GM21619 (cell line): ENCODE results near the gene PEPD.

Experiments used
- ATAC-seq: cut with Tn5 transposase; IDR thresholded peaks from one replicate; pipeline ENCODE4 v1.9.1; 2021; ENCODE audit not compliant: unreplicated experiment

Gene PEPD

DNA sequence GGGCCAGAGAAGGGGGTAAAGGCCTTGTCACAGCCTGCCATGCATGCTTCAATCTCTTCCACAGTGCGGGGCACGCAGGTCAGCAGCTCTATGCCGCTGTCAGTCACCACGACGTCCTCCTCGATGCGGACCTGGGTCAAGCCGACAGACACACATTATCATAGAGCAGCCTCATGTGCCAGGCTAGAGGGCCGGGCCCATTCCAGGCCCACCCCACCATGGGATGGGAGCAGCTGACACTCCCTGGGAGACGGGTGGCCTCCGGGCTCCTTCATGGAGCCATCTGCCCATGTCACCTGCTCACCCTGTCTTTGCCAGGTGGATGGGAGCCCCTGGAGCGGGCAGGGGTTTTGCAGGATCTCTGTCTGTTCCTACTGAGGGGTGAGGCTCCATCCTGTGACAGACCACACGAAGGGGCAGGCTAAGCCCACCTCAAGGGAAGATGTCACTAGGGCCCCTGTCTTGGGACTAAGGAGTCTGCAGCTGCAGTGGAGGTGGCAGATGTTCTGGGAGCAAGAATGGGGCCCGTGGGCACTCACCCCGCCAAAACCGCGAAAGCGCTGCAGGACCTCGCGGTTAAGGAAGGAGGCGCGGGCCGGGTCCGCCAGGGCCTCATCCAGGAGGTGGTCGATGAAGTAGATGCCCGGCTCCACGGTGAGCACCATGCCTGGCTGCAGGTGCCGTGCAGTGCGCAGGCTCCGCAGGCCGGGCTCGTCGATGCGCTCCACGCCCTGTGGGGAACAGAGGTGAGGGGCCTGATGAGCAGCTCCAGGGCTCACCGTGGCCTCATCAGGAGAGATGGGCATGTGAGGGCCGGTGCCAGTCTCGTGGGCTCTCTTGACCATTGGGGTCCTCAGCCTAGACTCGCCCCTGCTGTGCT, 134.0 kb downstream of the PEPD start:
- ATAC-seq: no peak

DNA sequence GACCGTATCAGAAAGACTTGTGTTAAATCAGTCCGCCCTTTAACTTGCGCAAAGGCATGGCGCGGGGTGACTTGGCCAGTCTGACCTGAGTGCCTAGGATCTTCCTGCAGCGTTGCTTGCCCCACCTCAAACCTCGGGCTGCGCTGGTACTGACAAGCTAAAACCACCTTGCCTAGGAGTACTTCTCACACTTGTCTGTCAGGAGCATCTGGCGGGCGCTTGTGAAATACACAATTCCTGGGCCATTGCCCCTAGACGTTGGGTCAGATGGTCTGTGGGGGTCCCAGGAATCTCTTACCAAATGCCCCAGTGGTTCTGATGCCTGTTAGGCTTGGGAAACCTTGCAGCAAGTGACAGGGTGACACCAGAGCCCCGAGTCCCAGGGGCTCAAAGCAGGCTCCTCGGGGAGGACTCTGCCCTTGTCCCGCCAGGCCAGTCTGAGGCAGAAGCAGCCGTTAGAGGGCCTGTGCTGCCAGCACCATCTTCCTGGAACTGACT, 135.2 kb downstream of the PEPD start:
- ATAC-seq: no peak

DNA sequence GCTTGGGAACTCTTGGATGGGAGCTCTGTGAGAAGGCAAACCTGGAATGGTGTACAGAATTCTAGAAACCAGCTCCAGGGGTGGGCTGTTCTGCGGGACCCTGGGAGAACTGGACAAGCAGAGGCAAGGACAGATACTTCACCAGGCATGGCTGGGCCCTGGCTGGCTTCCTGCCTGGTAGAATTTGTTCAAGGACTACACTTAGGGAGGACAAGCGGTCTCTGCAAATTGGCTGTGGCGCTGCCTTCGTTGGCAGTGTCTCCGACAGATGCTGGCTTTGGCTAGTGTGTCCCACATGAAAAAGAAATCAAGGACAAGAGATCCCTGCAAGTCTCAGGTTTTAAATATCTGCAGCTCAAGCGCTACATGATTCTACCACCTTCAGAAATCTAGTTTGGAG, 135.6 kb downstream of the PEPD start:
- ATAC-seq: no peak

DNA sequence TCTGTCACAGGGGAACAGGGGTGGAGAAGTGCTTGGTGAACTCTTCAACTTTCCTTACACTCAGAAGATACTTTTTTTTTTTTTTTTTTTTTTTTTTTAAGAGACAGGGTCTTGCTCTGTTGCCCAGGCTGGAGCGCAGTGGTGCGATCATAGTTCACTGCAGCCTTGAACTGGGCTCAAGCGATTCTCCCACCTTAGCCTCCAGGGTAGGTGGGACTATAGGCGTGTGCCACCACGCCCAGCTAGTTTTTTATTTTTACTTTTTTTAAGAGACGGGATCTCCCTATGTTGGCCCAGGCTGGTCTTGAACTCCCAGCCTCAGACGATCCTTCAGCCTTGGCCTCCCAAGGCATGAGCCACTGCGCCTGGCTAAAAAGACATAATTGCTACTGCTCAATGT, 136.6 kb downstream of the PEPD start:
- no peak for ATAC-seq

DNA sequence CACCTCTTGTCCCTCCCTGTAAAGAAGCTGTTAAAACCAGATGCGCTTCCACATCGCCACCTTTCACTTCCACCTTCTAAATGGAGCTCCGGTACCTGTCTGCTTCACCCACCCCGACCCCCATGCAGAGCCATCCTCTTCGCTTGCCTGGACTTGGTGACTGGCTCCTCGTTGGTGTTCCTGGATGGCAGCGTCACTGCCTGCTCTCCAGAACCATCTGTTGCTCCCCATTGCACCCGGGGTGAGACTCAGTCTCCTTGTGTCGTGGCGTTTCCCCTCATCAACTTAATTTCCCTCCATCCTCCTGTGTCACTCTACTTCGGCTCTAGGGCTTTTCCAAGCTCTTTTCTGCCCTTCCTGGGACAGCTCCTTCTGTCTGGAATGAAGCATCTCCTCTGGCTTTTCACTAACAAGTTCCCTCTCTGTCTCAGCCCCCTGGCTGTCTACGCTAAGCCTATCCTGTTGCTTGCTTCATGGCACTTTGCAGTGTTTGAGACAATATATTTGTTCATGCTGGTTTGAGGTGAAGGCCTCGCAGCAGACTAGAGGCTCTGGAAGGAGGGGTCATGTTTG, 137.8 kb downstream of the PEPD start:
- no peak for ATAC-seq

DNA sequence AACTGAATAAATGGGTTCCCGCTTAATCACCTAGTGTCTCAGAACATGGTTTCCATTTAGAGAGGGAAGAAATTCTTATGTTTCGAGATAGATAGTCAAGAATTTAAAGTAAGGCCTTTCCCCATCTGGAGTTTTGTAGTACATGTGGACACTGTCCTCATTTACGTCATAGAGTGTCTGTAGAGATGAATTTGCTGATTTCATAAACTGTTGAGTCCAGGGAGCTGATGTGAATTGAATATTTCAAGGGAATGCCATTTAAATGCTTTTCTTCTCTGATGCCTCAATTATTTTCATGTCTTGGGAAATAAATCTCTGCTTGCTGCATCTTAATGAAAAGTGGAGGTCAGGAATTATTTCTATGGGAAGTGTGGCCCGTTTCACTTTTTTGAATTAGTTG, 138.6 kb downstream of the PEPD start:
- no peak for ATAC-seq

DNA sequence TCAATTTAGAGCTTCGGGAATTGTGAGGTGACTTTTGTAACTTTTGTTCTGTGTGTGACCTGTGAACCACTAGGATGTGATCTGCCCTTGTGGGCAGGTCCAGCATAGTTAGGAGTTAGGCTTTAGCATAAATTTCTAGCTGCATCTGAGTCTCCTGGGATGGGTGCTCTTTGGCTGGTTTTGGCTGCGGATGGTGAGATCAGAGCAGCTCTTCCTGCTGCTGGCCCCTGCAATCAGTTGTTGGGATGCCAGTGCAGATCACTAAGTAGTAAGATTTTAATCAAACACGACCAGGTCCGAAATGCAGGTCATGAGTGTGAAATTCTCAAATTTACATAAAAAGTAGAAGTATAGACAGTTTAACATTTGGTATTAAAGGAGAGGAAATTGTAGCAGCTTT, 139.6 kb downstream of the PEPD start:
- ATAC-seq: no peak

DNA sequence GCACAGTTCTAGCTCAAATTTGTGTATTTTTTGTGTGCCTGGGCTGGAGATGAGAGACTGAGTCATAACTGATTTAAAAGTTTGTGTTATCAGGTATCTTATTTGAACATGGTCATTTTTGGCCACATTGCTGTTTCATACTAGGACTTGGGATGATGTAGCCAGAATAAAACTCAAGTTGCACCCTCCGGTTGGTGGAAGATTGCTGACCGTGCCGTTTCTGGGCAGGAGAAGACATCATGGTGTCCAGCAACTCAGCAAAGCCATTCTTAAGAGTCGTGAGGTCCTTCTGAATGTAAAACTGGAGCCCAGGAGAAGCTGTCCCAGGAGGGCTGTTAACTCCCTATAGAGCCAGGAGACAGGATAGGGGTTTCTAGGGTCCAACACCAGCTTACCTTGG, 140.5 kb downstream of the PEPD start:
- ATAC-seq: no peak

DNA sequence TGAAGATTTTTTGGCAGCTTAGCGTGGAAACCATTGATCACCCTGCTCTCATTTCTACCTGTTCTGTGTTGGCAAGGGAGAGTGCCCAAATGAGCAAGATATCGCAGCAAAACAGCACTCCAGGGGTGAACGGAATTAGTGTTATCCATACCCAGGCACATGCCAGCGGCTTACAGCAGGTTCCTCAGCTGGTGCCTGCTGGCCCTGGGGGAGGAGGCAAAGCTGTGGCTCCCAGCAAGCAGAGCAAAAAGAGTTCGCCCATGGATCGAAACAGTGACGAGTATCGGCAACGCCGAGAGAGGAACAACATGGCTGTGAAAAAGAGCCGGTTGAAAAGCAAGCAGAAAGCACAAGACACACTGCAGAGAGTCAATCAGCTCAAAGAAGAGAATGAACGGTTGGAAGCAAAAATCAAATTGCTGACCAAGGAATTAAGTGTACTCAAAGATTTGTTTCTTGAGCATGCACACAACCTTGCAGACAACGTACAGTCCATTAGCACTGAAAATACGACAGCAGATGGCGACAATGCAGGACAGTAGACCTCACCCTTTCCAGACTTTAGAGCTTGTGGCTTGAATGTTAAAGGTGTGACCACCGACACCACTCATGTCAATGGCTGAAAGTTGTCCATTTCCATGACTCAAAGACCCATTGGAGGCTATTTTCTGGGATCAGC, 142.3 kb downstream of the PEPD start:
- no peak for ATAC-seq

DNA sequence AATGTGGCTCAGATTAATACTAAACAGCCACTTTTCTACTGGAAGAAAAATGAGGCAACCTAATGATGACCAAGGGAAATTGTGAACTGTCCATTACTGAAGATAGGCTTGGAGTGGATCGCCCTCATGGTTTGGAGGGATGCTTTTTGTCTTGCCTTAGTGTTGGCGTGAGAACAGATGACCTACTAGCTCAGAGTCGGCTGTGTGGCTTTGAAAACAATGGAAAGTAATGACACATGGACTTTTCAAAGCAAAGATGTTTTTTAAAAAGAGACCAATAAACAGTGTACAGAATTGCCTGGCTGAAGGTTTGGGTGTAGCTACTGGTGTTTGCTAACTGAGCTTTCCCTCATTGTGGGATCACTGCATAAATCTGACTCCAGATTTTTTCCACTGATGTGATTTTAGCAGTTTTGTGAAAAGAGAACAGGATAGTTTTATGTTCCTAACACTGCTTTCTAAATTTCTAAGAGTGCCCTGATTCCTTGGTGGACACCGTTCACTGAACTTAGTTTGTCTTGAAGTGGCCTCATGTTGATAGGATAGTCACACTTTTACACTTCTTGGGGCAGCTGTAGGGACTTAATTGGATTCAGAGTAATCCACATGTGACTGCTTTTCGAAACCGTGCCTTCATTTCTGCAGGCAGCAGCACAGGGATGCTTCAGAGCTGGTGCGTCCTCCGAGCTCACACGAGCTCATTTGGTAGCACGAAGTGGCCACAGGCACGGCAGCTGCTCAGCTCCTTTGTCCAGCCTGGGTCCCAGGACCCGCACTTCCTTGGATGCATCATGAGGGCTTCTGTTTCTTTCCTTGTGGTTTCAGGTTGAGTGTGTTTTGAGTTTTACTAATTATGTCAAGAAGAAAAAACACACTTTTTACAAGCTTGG, 143.8 kb downstream of the PEPD start:
- ATAC-seq: no peak

DNA sequence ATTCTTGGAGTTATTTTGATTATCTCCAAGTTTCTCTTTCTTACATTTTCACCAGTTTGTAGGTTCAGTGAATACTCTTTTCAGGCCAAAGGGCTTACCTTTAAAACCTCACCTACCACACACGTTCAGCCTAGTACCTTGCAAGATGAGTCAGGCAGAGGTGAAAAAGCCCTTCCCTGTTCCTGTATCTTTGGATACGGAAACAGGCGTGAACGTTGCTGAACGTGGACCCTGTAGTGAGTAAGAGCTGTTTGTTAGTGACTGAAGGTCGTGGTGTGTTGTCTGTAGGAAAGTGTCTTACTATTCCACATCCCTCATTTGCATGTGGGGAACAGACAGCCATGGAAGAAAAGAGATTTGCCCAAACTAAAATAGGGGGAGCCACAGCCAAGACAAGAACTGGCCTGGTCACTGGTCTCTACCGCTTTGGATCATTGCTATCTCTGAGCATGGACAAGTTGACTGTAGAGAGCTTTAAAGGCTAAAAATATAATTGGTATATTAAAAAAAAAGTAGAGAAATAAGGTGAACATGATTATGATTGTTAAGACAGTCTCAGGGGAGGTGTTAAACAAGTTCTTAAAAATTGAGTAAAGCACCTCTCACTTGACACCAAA, 144.5 kb downstream of the PEPD start:
- ATAC-seq: no peak

DNA sequence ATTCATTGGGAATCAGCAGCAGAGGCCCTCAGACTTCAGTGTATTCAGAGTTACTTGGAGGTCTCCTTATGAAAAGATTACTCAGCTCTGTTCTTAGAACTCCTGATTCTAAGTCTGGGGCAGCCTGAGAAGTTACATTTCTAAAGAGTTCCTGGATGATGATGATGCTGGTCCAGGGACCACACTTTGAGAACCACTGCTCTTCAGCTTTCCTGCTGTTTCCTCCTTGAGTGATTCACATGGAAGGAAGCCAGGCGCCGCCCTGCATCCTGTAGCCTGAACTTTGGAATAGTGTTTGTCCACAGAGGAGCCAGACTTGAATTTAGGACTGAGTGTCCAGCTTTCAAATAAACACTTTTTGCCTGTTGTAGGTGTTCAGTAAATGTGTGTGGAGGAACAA, 145.2 kb downstream of the PEPD start:
- no peak for ATAC-seq

DNA sequence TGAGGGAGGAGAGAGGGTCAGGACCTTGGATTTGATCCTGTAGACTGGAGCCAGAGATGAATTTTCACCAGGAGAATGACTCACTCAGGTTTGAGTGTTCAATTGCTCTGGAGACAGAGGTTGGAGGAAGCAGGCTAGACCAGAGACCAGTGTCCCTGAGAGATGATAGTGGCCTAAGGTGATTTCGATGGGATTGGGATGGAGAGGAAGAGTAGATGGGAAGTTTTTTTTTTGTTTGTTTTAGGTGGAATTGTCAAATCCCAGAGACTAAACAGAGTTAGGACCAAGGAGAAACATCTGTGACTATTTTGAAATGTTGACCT, 145.8 kb downstream of the PEPD start:
- no peak for ATAC-seq

DNA sequence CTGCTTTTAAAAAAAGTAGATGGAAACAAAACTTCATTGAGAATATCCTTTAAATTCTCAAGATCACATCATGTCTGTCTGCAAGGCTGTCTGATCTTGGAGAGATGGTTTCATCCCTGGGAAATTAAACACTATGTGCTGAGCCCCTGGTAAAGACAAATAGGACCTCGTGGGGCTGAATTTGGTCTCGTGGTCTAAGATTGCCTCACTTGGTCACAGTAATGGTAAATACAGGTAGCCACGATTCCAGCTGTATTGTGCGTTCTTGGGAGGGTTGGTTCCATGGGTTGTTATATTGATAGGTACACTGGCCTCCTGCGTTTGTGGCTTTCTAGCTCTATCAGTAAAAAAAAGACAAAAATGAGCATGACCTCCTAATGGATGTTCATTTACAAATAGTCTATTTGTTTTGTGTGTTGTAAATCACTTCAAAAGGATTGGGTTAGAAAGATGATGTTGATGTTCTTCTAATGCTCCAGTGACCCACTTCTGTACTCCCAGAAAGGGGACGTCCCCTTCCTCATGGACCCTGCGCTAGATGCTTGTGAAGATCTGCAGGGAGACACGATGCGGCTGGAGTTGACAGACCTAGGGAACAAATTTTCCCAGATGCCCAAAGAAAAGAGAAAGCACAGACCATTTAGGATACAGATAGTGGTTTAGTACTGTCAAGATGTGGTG, 146.3 kb downstream of the PEPD start:
- no peak for ATAC-seq

DNA sequence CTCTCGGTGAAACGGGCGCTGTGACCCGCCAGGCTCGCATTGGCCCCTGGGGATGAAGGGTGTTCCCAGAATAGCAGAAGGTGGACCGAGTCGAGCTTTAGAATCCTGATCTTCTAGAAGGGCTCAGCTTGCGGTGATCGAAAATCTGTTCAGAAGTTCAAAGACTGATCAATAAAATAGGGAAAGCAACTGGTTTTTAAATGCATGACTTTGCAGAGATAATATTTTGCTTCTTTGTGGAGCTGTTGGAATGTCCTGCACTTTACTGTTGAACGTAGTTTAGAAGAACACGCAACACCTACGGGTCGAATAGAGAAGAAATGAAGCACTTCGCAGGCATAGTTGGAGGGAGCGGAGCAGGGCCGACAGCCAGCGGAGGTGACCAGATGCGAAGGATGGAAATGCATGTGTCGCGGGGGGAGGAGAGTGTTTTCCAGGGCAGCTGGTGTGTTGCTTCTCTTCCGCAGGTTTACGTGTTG, 147.3 kb downstream of the PEPD start:
- no peak for ATAC-seq

DNA sequence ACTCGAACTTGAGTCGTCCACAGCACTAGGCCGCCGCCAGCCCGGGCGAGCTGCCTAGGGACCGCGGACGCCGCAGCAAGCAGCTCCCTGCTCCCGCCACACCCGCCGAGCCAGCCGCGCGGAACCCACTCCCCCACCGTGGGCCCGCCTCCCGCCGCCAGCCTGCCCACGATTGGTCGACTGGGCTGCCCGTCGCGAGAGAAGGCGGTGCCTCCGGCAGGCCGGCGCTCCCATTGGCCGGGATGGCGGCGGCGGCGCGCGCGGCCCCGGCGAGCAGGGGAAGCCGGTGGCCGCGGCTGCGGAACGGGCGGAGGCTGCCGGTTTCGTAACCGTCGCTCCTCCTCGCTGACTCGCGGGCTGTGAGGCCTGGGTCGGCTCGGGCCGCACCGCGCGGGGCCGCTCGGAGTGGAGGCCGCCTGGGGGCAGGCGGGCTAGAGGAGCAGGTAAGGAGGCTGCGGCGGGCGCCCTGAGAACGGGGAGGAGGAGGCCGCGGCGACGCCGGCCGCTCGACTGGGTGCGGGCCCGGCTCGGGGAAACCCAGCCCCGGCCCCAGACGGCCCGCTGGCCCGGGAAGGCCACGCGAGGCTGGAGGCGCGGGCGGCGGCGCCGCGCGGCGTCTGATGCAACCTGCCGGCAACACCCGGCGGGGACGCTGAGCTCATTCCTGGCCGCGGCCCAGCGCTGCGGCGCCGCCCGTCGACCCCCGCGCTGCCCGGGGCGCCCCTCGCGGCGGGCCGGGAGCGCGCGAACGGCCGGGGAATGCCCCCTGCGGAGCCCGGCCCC, 147.9 kb downstream of the PEPD start, which contains the start of gene CEBPG:
TSS of gene CEBPG (plus strand) at position 257 of the 783 bp plus-strand sequence. CDS start 5,531 bp downstream, outside the sequence.
- peak; percentile 83 for ATAC-seq

DNA sequence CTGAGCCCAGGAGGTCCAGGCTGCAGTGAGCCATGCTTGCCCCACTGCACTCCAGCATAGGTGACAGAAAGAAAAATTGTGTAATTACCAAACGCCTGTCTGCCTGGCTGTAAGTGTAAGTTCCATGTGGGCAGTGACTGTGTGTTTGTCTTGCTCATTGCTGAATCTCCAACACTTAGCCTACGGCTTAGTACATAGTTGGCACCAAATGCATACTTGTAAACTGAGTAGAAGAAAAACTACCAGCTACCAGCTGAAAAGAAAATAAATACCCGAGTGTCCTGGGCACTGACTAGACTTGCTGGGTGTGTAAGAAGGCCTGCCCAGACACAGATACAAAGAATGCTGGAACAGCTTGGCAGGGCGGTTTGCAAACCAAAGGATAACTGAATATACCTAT, 150.8 kb downstream of the PEPD start:
- ATAC-seq: no peak

DNA sequence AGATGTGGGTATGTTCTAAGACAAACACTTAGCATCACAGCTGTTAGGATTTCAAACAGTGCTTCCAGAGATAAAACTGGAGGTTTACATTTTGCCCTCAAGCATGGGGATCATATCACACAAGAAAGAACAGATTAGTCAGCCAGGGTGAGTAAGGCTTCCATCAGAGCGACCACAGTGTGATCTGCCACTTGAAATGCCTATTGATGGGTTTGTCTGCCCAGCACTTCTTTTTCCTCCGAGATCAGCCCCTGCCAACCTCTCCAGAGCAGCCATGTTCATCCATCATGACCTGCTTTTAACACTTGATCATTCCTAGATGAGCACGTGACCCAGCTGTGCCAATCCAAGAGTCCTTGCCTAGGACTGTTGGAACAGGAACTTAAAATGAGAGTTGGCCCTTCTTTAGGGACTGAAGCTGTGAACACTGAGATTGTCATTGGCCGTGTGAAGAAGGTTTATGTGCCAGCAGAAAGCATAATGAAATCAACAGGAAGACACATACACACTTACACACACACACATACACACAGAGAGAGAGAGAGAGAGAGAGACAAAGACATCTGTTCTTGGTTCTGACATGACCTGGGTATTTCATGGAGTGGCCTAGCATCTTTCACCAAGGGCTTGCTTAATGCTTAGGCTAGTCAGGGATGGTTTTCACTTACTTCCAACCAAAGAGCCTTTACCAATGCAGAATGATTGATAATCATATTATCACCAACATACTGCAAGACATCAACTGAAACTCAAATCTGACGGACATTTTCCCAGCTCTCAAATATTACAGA, 153.3 kb downstream of the PEPD start:
- ATAC-seq: no peak
